ENCODE results near the gene UNC5B. TPM values are rescaled to one million over a fixed set of nuclear protein-coding genes. Genes with fewer than 3 reads are reported as not detected.
A peak's percentile ranks its signal among the peaks of the same experiment; 100 is the strongest.

Gene UNC5B
- total RNA-seq, 1 donor from 2014 or later: 22.2 TPM

GRCh38 chr10:71348850-71349249, 136.5 kb downstream of the UNC5B start:
- no peak overlapping the region for H3K4me3 ChIP-seq
- H3K36me3 ChIP-seq: peaks cover 17% of the 10 kb centered on the region
- no peak overlapping the region for H3K27ac ChIP-seq
- TF ChIP-seq, protein P1, sequence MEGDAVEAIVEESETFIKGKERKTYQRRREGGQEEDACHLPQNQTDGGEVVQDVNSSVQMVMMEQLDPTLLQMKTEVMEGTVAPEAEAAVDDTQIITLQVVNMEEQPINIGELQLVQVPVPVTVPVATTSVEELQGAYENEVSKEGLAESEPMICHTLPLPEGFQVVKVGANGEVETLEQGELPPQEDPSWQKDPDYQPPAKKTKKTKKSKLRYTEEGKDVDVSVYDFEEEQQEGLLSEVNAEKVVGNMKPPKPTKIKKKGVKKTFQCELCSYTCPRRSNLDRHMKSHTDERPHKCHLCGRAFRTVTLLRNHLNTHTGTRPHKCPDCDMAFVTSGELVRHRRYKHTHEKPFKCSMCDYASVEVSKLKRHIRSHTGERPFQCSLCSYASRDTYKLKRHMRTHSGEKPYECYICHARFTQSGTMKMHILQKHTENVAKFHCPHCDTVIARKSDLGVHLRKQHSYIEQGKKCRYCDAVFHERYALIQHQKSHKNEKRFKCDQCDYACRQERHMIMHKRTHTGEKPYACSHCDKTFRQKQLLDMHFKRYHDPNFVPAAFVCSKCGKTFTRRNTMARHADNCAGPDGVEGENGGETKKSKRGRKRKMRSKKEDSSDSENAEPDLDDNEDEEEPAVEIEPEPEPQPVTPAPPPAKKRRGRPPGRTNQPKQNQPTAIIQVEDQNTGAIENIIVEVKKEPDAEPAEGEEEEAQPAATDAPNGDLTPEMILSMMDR (IDR thresholded peaks at IDR 0.05): no peak
- DNase-seq: no peak
- H3K9me3 ChIP-seq: no peaks in the 10 kb centered on the region
- intact Hi-C loops (cut with DNase I): no loop called here
- no peaks in the 10 kb centered on the region for H3K27me3 ChIP-seq (ENCODE audit: low read depth)
- ATAC-seq: no peak
- H3K4me1 ChIP-seq: peaks cover 15% of the 10 kb centered on the region

DNA sequence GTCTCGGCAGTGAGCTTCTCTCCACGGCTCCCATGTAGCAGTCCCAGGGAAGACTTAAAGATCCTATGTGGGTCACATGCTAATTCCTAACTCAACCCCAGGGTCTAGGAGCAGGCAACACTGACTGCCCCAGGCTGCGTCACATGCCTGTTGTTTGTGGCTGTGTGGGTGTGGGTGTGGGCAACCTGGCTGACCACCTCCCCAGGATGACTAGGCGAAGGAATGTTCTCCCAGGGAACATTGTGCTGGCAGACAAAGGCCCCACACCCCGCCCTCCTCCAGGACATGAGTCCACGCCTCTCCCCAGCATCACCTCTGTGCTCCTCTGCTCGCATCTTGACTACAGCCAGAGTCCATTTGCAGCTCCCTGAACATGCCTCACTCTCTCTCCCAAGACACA, 137.0 kb downstream of the UNC5B start:
- peaks cover 22% of the 10 kb centered on the region for H3K36me3 ChIP-seq
- no peaks in the 10 kb centered on the region for H3K9me3 ChIP-seq
- no peak for DNase-seq
- ATAC-seq: no peak
- no peak overlapping the region for H3K27ac ChIP-seq
- peaks cover 9% of the 10 kb centered on the region for H3K4me1 ChIP-seq
- no peaks in the 10 kb centered on the region for H3K27me3 ChIP-seq (ENCODE audit: low read depth)
- intact Hi-C loops (cut with DNase I): no loop called here
- H3K4me3 ChIP-seq: no peak overlapping the region
- TF ChIP-seq, protein P1 (IDR thresholded peaks at IDR 0.05): no peak

DNA sequence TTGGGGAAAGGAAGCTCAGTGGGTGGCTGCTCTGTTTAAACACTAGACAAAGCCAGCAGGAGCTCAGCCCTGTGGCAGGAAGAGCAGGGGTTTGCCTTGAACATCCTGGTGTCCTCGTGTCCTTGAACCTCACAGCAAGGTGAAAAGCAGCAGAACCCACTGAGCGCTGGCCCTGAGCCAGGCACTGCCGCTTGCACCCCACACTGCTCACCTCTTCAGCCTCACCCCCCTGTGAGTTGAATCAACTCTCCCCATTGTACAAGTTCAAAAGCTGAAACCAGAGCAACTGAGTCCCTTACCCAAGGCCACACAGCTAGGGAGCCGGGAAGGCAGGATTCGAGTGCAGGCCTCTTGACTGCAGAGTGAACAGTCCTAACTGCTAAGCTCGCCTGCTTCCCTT, 138.7 kb downstream of the UNC5B start:
- Histone ChIP-seq H3K27me3 (ENCODE audit: low read depth) (no peaks in the 10 kb centered on the region), H3K4me1 (no peaks in the 10 kb centered on the region), H3K27ac (no peak overlapping the region), H3K9me3 (no peaks in the 10 kb centered on the region), H3K36me3 (peaks cover 30% of the 10 kb centered on the region), H3K4me3 (no peak overlapping the region)
- intact Hi-C loops (cut with DNase I): no loop called here
- TF ChIP-seq, protein P1 (IDR thresholded peaks at IDR 0.05): no peak
- no peak for DNase-seq
- ATAC-seq: no peak

GRCh38 chr10:71351628-71352319, 139.4 kb downstream of the UNC5B start:
- peak; percentile 40 to 48 for ATAC-seq

More at GRCh38 chr10:71351628-71352319, 139.4 kb downstream of the UNC5B start:
- no peaks in the 10 kb centered on the region for H3K9me3 ChIP-seq
- H3K4me1 ChIP-seq: no peaks in the 10 kb centered on the region
- DNase-seq: peak; percentile 70
- TF ChIP-seq, protein P1 (IDR thresholded peaks at IDR 0.05): no peak
- H3K27me3 ChIP-seq (ENCODE audit: low read depth): no peaks in the 10 kb centered on the region
- no peak overlapping the region for H3K27ac ChIP-seq
- H3K36me3 ChIP-seq: peaks cover 37% of the 10 kb centered on the region
- H3K4me3 ChIP-seq: no peak overlapping the region
- intact Hi-C loops (cut with DNase I): no loop called here

Other genes starting within 250 kb of the UNC5B start
- gene SLC29A3, start 106.7 kb downstream of the UNC5B start, total RNA-seq: 13.2 TPM
- gene CDH23, start 184.3 kb downstream of the UNC5B start, total RNA-seq: 9.4 TPM

All from lower lobe of right lung (tissue), 2 donors.